OCI-LY7 (cell line): ENCODE measurements around the gene TMTC1.

Source experiments
- CTCF ChIP-seq: fragments of 200-600 bp; sonication (generic); conservative IDR thresholded peaks from 2 replicates; pipeline ENCODE4 v1.5.1; 2014; ENCODE audit warnings: mild to moderate bottlenecking, antibody characterized with exemption, low read length, moderate library complexity, mixed read lengths
- EZH2phosphoT487 ChIP-seq: fragments of 200-600 bp; sonication (generic); IDR thresholded peaks from 2 replicates; pipeline ENCODE4 v1.6.1; 2018; ENCODE audit warnings: low read depth, borderline replicate concordance, mild to moderate bottlenecking, mixed run types, antibody characterized with exemption, low read length, moderate library complexity, mixed read lengths

GRCh38 chr12:29782285-29782870 is 1.4 kb downstream of the TMTC1 start:
- TF ChIP-seq CTCF (no peak), EZH2phosphoT487 (no peak)
